Stimulated activated CD8-positive, alpha-beta memory T cell treated with anti-CD3 and anti-CD28 coated beads, Interleukin-7, amount 100 ng/mL, for 4 hours (primary cell): Measurements from ENCODE around the gene DUSP5.

Source experiments
- DNase-seq, 2 donors: peaks; one replicate each; pipeline ENCODE4 v3.0.0-alpha.2; 2020; ENCODE audit warnings: low read depth in 2 of 2

Gene DUSP5

GRCh38 chr10:110500515-110500905 lies 2.8 kb downstream of the DUSP5 start:
- no peak for DNase-seq

DNA sequence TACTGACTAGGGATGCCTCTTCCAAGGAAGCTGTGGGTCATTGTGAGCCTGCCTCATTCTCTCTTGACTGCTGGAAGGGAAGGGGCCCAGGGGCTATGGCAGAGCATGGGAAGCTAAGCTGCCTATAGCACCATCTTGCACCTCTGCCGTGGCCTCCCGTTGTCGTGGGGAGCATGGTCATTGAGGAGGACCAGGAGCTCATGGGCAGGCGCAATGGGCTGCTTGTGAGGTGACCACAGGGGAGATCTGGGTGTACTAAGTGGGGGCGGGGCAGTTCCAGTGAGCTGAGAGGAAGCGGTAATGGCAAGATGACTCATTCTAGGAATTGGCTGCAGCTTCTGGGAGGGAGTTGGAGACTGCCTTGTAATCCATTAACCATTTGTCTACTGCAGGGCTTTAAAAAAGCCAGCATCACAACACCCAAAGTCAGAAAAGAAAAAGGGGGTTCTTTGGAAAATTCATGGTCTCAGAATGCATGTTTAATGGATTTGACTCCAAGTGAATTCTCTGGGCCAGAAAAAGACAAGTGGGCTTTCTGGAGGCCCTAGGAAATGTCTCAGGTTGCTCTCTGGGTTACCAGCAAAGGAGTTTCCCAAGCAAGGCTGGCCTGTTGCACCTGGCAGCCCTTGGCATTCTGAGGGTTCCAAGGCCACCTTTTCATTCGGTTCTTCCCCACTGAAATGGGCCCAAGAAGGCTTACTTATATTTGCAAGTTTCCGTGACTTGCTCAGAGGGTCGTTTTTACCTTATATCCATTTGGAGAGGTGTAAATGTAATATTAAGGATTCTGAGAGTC lies 3.6 kb downstream of the DUSP5 start:
- DNase-seq, result peak; percentile 41 to 57

DNA sequence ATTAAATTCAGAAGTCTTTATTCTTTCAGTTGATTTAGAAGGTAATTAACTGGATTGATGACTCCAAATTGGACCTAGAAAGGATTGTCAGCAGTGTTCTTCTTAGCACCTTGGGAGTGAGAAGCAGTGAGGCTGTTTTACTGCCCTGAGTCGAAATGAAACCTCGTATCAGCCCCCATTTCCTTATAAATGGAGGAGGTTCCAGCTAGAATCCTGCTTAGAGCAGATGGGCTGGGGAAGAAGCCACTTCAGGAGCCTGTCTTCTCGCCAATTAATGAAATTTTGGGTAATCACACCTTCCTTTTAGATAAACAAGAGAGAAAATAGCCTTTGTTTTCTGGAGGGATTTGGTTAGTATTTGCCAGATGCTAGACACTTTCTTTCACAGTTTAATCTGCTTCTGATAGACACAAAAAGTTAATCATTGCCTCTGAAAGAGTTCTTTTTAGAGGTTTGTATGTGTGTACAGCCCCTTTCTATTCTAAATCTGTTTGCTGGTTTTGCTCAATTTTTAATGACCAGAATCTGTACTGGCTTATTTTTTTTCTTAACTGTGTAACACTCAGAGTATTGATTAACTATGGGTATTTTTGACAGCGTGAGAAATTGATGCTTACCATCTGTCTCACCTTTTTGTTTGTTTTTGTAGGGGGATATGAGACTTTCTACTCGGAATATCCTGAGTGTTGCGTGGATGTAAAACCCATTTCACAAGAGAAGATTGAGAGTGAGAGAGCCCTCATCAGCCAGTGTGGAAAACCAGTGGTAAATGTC lies 4.6 kb downstream of the DUSP5 start:
- DNase-seq, result no peak

- no peak for DNase-seq
These were observed 5.2 kb downstream of the DUSP5 start for GRCh38 chr10:110502851-110503301.

DNA sequence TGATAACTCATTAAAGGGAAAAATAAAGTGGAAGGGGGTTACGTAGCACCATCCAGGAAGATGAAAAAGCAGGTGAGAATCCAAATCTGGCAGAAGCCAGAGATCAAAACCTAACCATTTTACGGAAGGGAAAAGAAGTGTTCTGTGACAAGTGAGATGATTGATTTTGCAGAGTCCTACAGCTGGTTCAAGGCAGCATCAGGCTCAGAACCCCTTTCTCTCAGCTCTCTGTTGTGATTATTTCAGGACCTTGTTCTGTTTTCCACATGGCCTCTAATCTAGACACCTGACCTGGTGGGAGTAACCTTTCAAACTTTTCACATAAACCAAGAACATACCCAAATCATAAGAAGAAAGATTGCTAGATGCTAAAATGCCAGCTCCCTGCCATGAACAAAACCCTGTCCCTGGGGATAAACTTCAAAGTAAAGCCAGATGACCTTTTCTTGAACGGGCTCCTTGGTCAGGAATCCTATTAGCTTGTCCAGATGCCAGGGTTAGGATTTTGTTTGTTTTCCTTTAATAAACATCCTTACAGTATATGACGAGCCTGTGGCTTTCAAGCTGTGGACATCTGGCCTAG lies 5.9 kb downstream of the DUSP5 start:
- DNase-seq, result no peak

GRCh38 chr10:110504111-110504735 lies 6.5 kb downstream of the DUSP5 start:
- DNase-seq, result peak; percentile 53 to 62

GRCh38 chr10:110505130-110505770 lies 7.5 kb downstream of the DUSP5 start:
- DNase-seq, result no peak

GRCh38 chr10:110506448-110506847 lies 8.7 kb downstream of the DUSP5 start:
- no peak for DNase-seq

DNA sequence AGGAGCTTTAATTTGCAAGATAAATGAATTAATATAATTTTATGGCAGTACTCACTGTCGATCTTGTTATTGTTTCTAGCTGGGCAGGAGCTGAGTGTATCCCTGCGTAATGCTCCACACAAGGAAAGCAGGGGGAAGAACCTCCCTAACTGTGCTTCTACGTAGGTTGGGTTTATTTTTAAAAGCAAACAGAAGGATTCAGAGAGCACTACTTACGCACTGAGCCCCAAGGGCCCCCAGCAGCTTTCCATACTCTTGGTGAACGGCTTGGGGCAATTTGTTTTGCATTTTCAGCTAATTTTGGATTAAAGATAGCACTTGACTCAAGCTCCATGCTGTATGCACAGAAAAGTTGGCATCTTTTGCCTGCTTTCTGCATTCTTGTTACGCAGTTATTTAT lies 9.6 kb downstream of the DUSP5 start:
- no peak for DNase-seq

GRCh38 chr10:110508159-110508788 lies 10.6 kb downstream of the DUSP5 start:
- DNase-seq, result no peak

DNA sequence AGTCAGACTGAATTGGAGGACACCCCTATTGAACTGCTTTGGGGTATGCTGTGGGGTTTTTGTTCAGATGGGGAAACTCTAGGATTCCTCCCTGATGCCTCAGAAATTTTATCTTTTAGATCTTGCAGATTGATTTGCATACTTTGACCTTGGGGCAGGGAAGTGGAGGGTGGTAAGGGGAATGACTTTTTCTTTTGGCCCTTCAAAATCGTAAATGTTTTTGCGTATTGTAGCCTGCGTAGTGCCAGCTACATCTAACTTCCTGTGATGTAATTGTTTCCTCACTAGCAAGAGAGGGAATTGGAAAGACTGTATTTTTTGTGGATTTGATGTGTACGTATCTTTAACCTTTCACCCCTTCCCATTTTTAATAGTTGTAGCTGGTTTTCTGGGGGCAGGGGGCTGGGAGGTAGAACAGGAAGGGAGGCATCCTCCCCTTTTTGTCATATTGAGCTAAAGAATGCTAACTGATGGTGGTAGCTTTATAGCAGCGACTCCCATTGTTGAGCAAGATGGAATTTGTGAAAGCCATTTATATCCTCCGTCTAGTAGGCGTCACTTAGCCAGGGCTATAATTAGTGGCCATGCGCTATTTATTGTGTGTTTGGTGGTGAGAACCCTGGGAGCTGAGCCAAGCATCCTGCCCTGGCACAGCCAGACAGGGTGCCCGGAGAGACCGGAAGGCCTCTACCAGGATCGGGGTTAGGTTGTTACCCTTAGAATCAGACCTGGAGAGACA lies 11.3 kb downstream of the DUSP5 start:
- no peak for DNase-seq

DNA sequence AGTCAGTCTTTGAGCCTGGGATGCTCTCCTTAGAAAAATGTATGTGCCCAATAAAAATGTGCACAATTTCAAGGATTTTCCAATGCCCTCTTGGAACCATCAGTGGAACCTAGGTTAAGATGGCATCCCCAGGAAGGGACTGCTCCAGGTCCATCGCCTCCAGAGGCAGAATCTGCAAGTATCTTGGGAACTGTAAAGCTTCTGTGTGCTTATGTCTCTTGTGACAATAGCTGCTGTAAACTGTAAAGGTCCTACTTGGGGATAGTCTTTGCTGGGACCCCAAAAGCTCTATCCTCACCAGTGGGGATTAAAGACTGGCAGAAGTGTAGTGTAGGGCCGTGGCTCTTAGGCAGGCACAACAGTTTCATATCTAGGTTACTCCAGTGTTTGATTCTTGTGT lies 11.9 kb downstream of the DUSP5 start:
- no peak for DNase-seq

DNA sequence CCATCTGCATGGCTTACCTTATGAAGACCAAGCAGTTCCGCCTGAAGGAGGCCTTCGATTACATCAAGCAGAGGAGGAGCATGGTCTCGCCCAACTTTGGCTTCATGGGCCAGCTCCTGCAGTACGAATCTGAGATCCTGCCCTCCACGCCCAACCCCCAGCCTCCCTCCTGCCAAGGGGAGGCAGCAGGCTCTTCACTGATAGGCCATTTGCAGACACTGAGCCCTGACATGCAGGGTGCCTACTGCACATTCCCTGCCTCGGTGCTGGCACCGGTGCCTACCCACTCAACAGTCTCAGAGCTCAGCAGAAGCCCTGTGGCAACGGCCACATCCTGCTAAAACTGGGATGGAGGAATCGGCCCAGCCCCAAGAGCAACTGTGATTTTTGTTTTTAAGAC lies 12.4 kb downstream of the DUSP5 start:
- DNase-seq, result no peak

DNA sequence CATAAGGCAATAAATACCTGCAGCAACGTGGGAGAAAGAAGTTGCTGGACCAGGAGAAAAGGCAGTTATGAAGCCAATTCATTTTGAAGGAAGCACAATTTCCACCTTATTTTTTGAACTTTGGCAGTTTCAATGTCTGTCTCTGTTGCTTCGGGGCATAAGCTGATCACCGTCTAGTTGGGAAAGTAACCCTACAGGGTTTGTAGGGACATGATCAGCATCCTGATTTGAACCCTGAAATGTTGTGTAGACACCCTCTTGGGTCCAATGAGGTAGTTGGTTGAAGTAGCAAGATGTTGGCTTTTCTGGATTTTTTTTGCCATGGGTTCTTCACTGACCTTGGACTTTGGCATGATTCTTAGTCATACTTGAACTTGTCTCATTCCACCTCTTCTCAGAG lies 13.0 kb downstream of the DUSP5 start:
- no peak for DNase-seq

DNA sequence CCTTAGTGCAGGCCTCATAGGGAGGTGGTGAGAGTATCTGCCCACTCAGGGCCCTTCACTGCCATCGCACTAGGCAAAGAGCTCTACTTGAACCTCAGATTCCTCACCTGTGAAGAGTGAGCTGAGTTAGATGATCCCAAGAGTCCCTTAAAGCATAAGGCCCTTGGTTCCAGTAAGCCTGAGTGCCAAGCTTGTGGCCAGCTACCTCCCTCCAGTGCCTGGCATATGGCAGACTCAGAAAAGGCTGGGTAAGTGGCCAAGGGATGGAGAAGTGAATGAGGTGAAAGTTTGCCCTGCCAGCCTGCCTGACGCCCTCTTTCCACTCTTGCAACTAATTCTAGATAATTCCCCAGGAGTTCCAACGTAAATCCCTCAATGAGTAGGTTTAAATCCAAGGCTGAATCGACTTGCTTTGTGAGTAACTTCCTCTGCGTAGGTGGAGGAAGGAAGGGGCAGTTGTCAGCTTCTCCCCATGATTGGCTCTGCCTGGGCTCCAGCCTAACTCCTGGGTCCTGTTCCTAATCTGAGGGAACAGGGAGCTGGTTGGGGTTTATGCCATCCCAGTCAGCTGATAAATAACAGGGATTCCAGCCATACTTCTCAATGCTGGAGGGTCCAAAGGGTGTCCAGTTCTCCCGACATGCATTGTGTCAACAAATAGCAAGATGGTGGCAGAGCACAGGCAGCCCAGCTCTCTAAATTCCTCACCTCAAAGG lies 14.2 kb downstream of the DUSP5 start:
- no peak for DNase-seq

- peak; percentile 58 to 64 for DNase-seq
These were observed 14.9 kb downstream of the DUSP5 start for GRCh38 chr10:110512461-110513187.

DNA sequence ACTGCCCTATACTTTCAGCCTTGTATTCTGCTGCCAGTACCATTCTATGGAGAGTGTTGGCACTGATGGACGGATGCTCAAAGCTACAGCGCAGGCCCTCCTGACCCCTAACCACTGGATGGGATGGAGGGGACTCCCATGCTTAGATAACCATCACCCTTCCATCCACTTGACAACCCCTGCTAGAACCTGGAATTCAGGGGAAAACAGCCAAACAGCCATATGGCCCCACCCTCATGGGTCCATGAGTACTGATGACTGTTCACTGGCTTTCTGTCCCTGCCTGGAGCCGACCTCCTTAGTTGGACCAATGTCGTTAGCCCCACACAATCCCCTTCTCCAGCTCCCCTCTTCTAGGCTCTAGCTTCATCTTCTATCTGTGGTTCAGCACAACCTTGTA lies 16.2 kb downstream of the DUSP5 start:
- no peak for DNase-seq

DNA sequence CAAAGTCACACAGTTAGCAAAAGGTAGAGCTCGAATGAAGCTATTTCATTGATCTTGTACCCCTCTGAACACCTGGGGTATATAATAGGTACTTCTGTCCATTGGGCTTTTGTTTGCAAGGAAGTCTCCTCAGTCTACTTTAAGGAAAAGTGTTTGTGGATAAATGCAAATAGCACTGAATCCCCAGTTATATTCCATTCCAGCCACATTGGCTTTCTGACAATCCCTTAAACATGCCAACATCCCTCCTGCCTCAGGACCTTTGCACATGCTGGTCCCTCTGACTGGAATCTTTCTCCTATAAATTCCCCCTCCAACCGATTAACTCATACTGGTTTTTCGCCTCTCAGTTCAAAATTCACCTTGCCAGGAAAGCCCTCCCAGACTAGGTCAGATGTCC lies 17.1 kb downstream of the DUSP5 start:
- DNase-seq, result no peak

DNA sequence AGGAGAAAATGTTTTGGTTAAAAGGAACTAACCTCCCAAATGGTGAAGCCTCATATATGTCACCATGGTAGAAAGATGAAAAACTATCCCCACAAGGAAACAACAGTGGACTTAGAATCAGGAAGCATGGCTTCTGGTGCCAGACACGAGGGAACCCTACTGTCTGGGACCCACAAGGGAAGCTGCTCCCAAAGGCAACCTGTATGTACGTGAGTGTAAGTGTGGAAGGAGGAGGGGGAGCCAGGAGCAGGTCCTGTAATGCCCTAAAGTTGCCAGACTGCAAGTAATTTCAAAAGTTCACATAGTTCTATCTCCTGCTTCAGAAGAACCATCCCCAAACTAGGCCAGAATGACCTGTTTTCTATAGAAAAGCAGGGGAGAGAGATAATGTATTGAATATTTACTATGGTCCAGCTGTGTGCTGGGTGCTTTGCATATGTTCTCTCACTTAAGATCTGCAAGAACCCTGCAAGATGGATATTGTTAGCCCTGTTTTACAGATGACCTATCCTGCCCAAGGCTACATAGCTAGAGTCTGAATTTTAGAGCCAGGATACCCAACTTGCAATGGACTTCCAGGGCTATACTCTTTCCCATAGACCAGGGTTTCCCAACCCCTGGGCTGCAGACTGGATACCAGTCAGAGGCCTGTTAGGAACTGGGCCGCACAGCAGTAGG lies 19.2 kb downstream of the DUSP5 start:
- DNase-seq, result no peak
